Measurements from ENCODE around the gene NCCRP1. TPM values are rescaled to one million over a fixed set of nuclear protein-coding genes. Genes with fewer than 3 reads are reported as not detected.

NCCRP1 gene
- total and polyA plus RNA-seq, 4 donors = not detected

- H3K27me3 ChIP-seq (ENCODE audit: control insufficient read depth in 4 of 4, insufficient read depth in 4 of 4, low read length in 3 of 4) = peaks cover 0 to 7% (median 3%) of the 10 kb centered on the region in 4 donors
- no peak within 1 kb of the TSS for H3K4me3 ChIP-seq (ENCODE audit: low read depth in 1 of 3, low read length in 3 of 3)
- TF ChIP-seq YY1 (IDR thresholded peaks at IDR 0.05) = no peak
- TF ChIP-seq RXRA (IDR thresholded peaks at IDR 0.05) = no peak
- TF ChIP-seq MAX (IDR thresholded peaks at IDR 0.05) = no peak
- no peak for TF ChIP-seq HNF4G (IDR thresholded peaks at IDR 0.05)
- TF ChIP-seq FOXA2 (IDR thresholded peaks at IDR 0.05) = no peak
- no peak for TF ChIP-seq EGR1 (IDR thresholded peaks at IDR 0.05; ENCODE audit: low read depth in 2 of 2)
- H3K4me1 ChIP-seq (ENCODE audit: control insufficient read depth in 4 of 4, insufficient read depth in 4 of 4, low read length in 3 of 4) = peaks cover 0 to 3% (median 0%) of the 10 kb centered on the region in 4 donors
- WGBS = 21% methylated on average over 57 of the region's 57 CpGs
- H3K9me3 ChIP-seq (ENCODE audit: control insufficient read depth in 4 of 4, low read length in 3 of 4) = no peaks in the 10 kb centered on the region
- no peaks in the 10 kb centered on the region for H3K36me3 ChIP-seq (ENCODE audit: control insufficient read depth in 4 of 4, insufficient read depth in 3 of 4, low read depth in 1 of 4, low read length in 3 of 4)
- no peak within 1 kb of the TSS for H3K9ac ChIP-seq (ENCODE audit: low read depth in 1 of 2, low read length in 2 of 2)
- no peak within 1 kb of the TSS for H3K27ac ChIP-seq (ENCODE audit: low read depth in 1 of 2, low read length in 2 of 2)
- DNase-seq (ENCODE audit: low spot score) = no peak
Measured at GRCh38 chr19:39203372-39204341, 6.9 kb downstream of the NCCRP1 start, which contains the start of gene SYCN. SYCN (minus strand) TSS chr19:39204263; CDS start chr19:39204254, 9 bp downstream.

- H3K4me1 ChIP-seq (ENCODE audit: control insufficient read depth in 4 of 4, insufficient read depth in 4 of 4, low read length in 3 of 4) = no peaks in the 10 kb centered on the region
- DNase-seq (ENCODE audit: low spot score) = no peak
- H3K9me3 ChIP-seq (ENCODE audit: control insufficient read depth in 4 of 4, low read length in 3 of 4) = no peaks in the 10 kb centered on the region
- TF ChIP-seq ZBTB33 (IDR thresholded peaks at IDR 0.05) = no peak
- TF ChIP-seq RAD21 (IDR thresholded peaks at IDR 0.05) = no peak
- no peak for TF ChIP-seq GABPA (IDR thresholded peaks at IDR 0.05 in 1 of 2, conservative IDR thresholded peaks at IDR 0.05 in 1 of 2)
- TF ChIP-seq MAX (IDR thresholded peaks at IDR 0.05) = no peak
- TF ChIP-seq YY1 (IDR thresholded peaks at IDR 0.05) = no peak
- no peak for TF ChIP-seq ATF3 (IDR thresholded peaks at IDR 0.05)
- TF ChIP-seq TAF1 (conservative IDR thresholded peaks at IDR 0.05) = no peak
- TF ChIP-seq RXRA (IDR thresholded peaks at IDR 0.05) = no peak
- TF ChIP-seq NR2F2 (IDR thresholded peaks at IDR 0.05) = no peak
- no peak for TF ChIP-seq HNF4A (conservative IDR thresholded peaks at IDR 0.05)
- TF ChIP-seq SP1 (IDR thresholded peaks at IDR 0.05) = no peak
- TF ChIP-seq JUND (IDR thresholded peaks at IDR 0.05) = no peak
- TF ChIP-seq FOXA1 (IDR thresholded peaks at IDR 0.05) = no peak
- H3K27ac ChIP-seq (ENCODE audit: low read depth in 1 of 2, low read length in 2 of 2) = no peak overlapping the region
- H3K36me3 ChIP-seq (ENCODE audit: control insufficient read depth in 4 of 4, insufficient read depth in 3 of 4, low read depth in 1 of 4, low read length in 3 of 4) = no peaks in the 10 kb centered on the region
- H3K9ac ChIP-seq (ENCODE audit: low read depth in 1 of 2, low read length in 2 of 2) = no peak overlapping the region
- H3K27me3 ChIP-seq (ENCODE audit: control insufficient read depth in 4 of 4, insufficient read depth in 4 of 4, low read length in 3 of 4) = peaks cover 0 to 7% (median 3%) of the 10 kb centered on the region in 4 donors
- no peak overlapping the region for H3K4me3 ChIP-seq (ENCODE audit: low read depth in 1 of 3, low read length in 3 of 3)
- WGBS = 94% methylated on average over 3 of the region's 3 CpGs
Measured at GRCh38 chr19:39205449-39205764, 8.6 kb downstream of the NCCRP1 start.

- Histone ChIP-seq H3K36me3 (ENCODE audit: control insufficient read depth in 4 of 4, insufficient read depth in 3 of 4, low read depth in 1 of 4, low read length in 3 of 4) (no peaks in the 10 kb centered on the region), H3K9ac (ENCODE audit: low read depth in 1 of 2, low read length in 2 of 2) (no peak overlapping the region), H3K4me1 (ENCODE audit: control insufficient read depth in 4 of 4, insufficient read depth in 4 of 4, low read length in 3 of 4) (no peaks in the 10 kb centered on the region), H3K4me3 (ENCODE audit: low read depth in 1 of 3, low read length in 3 of 3) (no peak overlapping the region), H3K27me3 (ENCODE audit: control insufficient read depth in 4 of 4, insufficient read depth in 4 of 4, low read length in 3 of 4) (peaks cover 0 to 7% (median 3%) of the 10 kb centered on the region in 4 donors), H3K9me3 (ENCODE audit: control insufficient read depth in 4 of 4, low read length in 3 of 4) (no peaks in the 10 kb centered on the region), H3K27ac (ENCODE audit: low read depth in 1 of 2, low read length in 2 of 2) (no peak overlapping the region)
- TF ChIP-seq ATF3 (IDR thresholded peaks at IDR 0.05) (no peak), RAD21 (IDR thresholded peaks at IDR 0.05) (no peak), YY1 (IDR thresholded peaks at IDR 0.05) (no peak), HNF4A (conservative IDR thresholded peaks at IDR 0.05) (no peak), REST (IDR thresholded peaks at IDR 0.05) (no peak)
- no peak for DNase-seq (ENCODE audit: low spot score)
- WGBS = 89% methylated on average over 6 of the region's 6 CpGs
Measured at GRCh38 chr19:39206122-39206521, 9.4 kb downstream of the NCCRP1 start.

Measured in liver (tissue), 9 donors.